ENCODE measurements around the gene ATP6V1G3.
"Not testable (repeated sequence)": the region's sequence is repeated elsewhere in the genome, so short reads cannot be mapped to it uniquely, and the experiment has no call there.

ATP6V1G3 gene

DNA sequence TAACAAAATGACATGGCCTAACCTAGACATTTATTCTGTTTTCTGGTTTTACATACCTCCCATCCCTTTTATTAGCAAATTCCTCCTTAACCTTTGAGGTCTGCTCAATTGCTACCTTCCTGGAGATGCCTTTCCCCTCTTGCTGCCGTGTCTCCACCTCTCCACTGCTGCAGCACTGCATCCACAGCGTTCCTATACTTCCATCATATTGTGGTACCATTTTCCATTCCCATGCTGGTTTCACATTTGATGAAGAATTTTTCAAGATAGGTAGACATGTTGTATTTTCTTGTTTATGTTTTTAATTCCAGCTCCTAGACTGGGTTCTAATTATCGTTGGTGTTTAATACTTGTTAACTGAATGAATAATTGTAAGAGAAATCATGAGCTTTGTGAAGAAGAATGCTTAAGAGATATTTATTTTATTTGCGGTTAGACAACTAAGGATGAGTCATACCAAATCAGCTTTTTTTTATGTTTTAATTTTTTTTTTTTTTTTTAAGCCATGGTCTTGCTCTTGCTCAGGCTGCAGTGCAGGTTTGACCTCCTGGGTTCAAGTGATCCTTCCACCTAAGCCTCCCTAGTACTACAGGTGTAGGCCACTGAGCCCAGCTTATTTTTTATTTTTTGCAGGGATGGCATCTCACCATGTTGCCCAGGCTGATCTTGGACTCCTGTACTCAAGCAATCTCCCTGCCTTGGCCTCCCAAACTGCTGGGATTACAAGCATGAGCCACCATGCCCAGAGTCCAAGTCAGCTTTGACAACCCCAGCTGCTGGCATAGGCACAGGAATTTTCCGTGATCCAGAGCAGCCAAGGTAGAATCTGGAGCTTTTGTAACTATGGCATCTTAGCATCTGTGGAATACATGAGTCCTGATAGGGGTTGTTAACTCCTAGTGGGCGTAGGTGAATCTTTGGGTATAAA lies 44.0 kb downstream of the ATP6V1G3 start:
- no peak for DNase-seq (ENCODE audit: low spot score)

DNA sequence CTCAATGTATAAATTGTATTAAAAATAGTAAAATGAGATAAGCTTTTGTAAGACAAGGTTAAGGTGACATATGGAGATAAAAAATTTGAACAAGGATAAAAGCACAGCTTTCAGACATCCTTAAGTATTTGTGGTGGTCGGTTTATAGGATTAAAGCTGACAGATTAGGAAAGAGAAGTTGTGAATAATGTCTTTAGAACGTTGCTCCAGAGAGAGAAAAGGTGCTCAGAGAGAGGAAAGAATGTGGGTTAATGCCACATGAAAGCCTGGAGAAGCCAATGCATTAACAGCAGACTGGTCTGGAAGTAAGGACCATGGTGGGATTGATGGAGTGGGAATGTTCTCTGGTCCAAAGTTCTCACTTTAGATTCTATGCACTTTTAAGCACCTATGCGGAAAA lies 44.8 kb downstream of the ATP6V1G3 start:
- no peak for DNase-seq (ENCODE audit: low spot score)

DNA sequence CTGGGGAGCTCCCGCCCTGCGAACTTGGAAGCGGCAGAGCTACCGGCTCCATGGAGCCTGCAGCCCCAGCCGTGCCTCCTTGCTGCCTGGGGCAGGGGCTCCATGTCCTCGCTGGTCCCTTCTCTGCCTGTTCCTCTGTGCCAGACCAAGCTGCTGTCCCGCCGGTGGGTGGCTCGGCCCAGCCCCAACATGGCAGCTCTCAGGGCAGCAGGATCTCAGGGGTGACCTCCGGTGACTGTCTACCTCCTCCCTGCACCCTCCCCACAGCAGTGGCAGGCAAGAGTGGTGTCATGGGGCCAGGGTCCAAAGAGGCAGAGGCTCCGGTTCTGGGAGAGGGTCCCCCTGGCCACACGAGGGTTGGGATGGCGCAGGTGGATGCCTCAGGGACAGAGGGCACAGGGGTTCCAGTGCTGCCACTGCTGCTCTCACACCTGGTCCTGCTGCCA lies 45.8 kb downstream of the ATP6V1G3 start:
- no peak for DNase-seq (ENCODE audit: low spot score)

DNA sequence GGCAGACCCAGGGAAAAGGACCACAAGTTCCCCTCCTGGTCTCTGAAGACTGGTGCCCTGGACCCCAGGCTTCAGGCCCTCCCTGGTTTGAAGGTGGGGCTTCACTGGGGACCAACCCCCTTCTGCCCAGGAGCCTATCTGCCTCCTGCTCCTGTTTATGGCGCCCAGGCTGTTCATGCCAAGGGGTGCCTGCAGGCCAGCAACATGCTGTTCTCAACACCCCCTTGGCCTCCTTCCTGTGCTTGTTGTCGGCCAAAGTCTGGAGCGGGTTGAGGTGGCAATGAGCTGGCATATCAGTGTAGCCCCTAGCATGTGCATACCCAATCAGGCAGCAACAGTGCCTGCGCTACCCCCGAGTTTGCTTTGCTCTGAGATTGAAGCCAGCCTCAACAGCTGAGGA lies 46.3 kb downstream of the ATP6V1G3 start:
- DNase-seq (ENCODE audit: low spot score), result no peak

DNA sequence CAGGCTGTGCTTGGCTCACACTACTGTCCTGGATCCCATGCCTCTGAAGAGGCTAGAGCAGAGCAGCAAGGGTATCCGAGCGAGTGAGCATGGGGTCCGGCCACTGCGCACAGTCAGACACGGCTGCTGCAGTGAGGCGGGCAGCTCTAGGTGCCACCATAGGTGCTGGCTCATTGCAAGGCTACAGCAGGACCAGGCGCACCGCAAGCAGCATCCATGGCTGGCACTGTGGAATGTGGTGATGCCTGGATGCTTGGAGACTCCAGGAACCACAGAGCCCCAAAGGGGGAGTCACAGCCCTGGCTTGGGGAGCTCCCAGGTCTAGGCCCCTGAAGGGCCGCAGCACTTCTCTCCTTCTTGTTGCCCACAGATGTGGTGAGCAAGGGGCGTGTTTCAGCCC lies 47.2 kb downstream of the ATP6V1G3 start:
- no peak for DNase-seq (ENCODE audit: low spot score)

DNA sequence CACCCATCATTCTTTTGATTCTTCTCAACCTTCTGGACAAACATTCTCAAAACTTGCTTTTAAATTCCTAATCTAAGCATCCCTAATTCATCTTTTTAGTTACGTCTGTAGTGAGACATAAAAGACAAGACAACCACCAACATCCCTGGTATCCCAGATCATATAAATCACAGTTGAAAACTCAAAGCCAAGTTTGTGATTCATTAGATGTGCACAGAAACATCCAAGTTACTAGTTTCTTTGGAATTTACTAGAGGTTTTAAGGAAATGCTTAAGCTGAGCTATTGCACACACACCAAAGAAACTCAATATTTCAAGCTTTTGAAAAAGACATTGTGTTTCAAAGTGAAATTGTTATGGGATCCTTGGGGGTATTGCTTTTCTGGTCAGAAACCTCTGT lies 47.6 kb downstream of the ATP6V1G3 start:
- DNase-seq (ENCODE audit: low spot score), result no peak

DNA sequence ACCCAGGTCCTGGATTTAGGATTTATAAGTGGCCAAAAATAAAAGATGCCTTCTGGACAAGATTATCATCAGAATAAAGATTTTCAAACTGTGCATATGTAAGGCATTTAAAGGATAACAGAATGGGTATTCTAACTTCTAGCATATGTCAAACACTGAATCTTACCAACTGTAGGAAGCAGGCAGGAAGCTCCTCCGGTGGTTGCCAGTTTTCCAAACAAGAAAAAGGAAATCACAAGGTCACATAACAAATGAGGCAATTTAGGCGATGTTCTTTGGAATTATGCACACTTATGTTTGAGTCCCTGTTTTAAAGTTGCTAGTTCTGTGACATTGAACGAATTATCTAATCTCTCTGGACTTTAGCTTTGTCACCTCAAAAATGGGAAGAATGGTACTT lies 48.9 kb downstream of the ATP6V1G3 start:
- DNase-seq (ENCODE audit: low spot score), result no peak

DNA sequence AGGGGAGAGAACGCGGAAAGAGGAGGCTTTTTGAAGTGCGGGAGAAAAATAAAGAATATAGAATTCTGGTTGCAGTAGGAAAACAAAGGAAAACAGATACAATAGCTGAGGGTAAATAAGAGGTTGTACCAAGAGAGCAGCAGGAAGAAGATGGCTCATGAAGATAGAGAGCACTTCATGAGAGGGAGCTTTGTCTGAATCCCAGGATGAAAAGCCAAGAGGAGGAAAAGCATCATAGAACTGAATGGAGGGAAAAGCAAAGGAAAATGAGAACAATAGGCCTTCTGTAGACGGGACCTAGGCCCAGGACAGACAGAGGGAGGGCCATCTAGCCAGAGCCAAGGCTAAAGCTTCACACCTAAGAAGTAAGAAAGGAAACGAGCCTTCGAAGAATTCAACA lies 49.5 kb downstream of the ATP6V1G3 start:
- DNase-seq (ENCODE audit: low spot score), result no peak

DNA sequence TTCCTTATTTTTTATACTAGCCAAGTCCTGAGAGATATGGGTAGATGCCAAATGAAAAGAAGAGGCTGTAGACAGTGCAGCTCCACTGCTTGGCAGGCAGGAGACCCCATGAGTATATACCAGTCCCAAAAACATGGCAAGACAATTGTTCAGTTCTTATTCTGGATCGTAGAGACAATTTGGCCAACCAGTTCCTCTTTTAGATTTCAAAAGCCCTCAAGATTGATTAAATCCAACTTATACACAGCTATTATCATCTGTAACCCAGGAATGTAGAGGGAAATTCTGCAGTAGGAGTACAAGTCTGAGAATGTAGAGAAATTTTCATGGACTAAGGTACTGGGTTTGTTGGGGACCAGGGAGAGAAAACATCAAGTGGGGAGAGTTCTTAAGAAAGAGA lies 50.3 kb downstream of the ATP6V1G3 start:
- no peak for DNase-seq (ENCODE audit: low spot score)

DNA sequence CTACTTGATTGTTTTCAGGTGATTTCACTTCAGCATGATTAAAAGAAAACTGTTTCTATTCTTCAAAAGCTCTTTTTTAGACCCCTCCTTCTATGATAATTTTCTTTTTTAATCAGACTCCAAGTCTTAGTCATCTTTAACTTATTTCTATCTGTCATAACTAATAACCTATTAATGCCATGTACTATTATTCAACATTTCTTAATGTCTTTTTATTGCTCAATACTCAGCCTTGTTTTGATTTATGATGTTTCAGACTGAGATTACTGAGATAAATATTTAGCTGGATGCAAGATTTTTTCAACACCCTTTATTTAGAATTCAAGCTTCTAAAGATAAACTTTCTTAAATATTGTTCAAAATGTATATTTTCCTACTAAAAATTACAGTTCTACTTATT lies 53.6 kb downstream of the ATP6V1G3 start:
- DNase-seq (ENCODE audit: low spot score), result no peak

DNA sequence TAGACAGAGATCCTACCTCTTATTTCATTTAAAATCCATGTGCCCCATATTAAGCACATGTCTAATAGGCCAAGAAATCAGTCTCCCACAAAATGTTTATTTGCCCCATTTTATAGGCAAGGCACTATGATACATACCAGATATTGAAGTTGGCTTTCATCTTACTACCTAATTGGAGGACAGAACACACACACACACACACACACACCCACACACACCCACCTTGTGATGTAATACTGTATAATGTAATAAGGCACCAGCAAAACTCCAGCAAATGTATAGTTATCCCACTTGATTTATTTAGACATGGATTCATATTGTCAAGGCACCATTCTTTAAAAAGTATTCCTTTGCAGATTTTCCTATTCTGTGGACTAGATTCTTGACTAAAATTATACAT lies 56.8 kb downstream of the ATP6V1G3 start:
- no peak for DNase-seq (ENCODE audit: low spot score)

DNA sequence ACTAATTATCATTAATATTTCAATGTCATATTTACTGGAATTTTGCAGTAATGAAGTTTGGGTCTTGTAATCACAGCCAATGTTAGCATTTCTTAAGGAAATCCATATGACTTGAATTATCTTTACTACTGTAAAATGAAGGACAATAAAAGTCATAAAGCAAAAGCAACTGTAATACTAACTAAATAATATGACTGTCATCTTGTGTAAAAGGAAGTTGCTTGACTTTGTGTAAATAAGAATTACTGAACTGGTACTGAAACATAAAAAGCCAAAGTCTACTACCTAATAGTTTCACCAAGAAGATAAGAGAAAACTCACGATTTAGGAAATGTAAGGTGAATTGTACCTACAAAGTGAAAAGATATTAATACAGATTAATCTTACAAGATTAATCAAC lies 57.5 kb downstream of the ATP6V1G3 start:
- no peak for DNase-seq (ENCODE audit: low spot score)

DNA sequence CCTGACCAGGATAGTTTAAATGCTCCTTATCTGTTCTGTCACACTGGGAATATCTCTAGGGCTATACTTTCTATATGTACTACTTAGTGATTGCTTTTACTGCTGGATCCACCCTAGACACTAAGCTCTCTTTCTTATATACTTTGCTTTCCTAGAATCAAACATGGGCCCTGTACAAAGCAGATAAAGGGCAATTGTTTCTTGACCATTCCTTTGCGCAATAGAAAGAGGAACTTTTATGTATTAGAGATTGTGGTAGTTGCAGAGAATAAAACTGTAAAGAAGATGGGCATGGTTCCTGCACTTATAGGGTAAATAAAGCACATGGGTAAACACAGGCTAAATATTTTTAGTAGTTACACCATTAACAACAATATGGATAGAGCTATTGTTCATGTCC lies 58.8 kb downstream of the ATP6V1G3 start:
- DNase-seq (ENCODE audit: low spot score), result no peak

DNA sequence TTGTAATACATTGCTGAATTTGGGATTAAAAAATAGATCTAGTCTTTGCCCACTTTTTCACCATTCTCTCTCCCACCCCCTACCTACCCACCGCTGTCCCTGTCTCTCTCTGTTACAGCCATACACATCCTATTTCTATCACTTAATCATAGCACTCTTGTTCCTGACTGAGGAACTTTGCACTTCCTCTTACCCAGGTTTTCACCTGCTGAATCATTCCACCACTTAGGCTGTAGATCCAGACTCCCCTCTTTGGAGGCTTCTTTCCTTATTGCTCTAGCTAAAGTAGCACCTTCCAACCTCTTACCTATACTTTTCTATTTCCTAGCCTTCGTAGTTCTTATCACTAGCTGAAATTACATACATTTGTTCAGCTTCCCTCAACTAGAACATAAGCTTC lies 59.6 kb downstream of the ATP6V1G3 start:
- DNase-seq (ENCODE audit: low spot score), result no peak

DNA sequence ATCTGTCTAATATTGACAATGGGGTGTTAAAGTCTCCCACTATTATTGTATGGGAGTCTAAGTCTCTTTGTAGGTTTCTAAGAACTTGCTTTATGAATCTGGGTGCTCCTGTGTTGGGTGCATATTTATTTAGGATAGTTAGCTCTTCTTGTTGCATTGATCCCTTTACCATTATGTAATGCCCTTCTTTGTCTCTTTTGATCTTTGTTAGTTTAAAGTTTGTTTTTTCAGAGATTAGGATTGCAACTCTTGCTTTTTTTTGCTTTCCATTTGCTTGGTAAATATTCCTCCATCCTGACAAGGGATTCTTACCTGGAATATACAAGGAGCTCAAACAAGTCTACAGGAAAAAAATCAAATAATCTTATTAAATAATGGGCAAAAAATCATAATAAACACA lies 63.1 kb downstream of the ATP6V1G3 start:
- not testable (repeated sequence) for DNase-seq (ENCODE audit: low spot score)

All from CD4-positive, alpha-beta T cell treated with Interleukin-15 for 4 hours (primary cell).